Activated naive CD4-positive, alpha-beta T cell treated with anti-CD3 and anti-CD28 coated beads, Interleukin-2, amount 50 U/mL, for 72 hours (primary cell): Measurements from ENCODE around the gene SH3BP2. TPM values are rescaled to one million over a fixed set of nuclear protein-coding genes. Genes with fewer than 3 reads are reported as not detected.

ENCODE experiments used
- ATAC-seq, 2 donors: fragments of 150-1000 bp; cut with Tn5 transposase; 2 replicates each; pipeline ENCODE4 v1.10.0; 2021; ENCODE audit warnings: mild to moderate bottlenecking in 2 of 2, moderate library complexity in 2 of 2
- DNase-seq, 2 donors: peaks; one replicate each; pipeline ENCODE4 v3.0.0; 2021 to 2022; ENCODE audit warnings: low spot score in 2 of 2
- H3K27ac Mint-ChIP-seq, 2 donors: one replicate each; pipeline ENCODE4 v1.8.0; 2022; ENCODE audit warnings: mild to moderate bottlenecking in 2 of 2, mixed read lengths in 2 of 2
- H3K36me3 Mint-ChIP-seq, 2 donors: one replicate each; pipeline ENCODE4 v1.8.0; 2022; ENCODE audit warnings: mixed read lengths in 2 of 2
- H3K9me3 Mint-ChIP-seq, 2 donors: one replicate each; pipeline ENCODE4 v1.8.0; 2022; ENCODE audit warnings: mixed read lengths in 2 of 2
- total RNA-seq, 2 donors: library from RNA; stranded (reverse); gene quantifications; one replicate each; pipeline ENCODE4 v1.2.3, GENCODE V29; 2022

Gene SH3BP2
- total RNA-seq, 2 donors from 2014 or later = 56.6 to 77.6 TPM

- no peak for ATAC-seq
- Mint-ChIP-seq H3K9me3 (no peaks in the 10 kb centered on the region), H3K27ac (no peak overlapping the region), H3K36me3 (peaks cover 8 to 10% of the 10 kb centered on the region in 2 donors)
- DNase-seq = no peak
These were observed 14.7 kb downstream of the SH3BP2 start for GRCh38 chr4:2807571-2807970.

- no peak for ATAC-seq
- peaks cover 12 to 14% of the 10 kb centered on the region in 2 donors for H3K36me3 Mint-ChIP-seq
- H3K9me3 Mint-ChIP-seq = no peaks in the 10 kb centered on the region
- no peak for DNase-seq
- no peak overlapping the region for H3K27ac Mint-ChIP-seq
These were observed 15.1 kb downstream of the SH3BP2 start for GRCh38 chr4:2808001-2808400.

GRCh38 chr4:2809610-2810180, 16.8 kb downstream of the SH3BP2 start:
- Mint-ChIP-seq H3K27ac (no peak overlapping the region), H3K36me3 (peaks cover 19 to 26% of the 10 kb centered on the region in 2 donors), H3K9me3 (no peaks in the 10 kb centered on the region)
- ATAC-seq (no peak), DNase-seq (no peak)

GRCh38 chr4:2810388-2810787, 17.5 kb downstream of the SH3BP2 start:
- H3K27ac Mint-ChIP-seq = no peak overlapping the region
- H3K36me3 Mint-ChIP-seq = peaks cover 19 to 32% of the 10 kb centered on the region in 2 donors
- DNase-seq (no peak), ATAC-seq (no peak)
- H3K9me3 Mint-ChIP-seq = no peaks in the 10 kb centered on the region

- Mint-ChIP-seq H3K9me3 (no peaks in the 10 kb centered on the region), H3K27ac (peak overlapping the region; percentile 94 to 96), H3K36me3 (peaks cover 19 to 46% of the 10 kb centered on the region in 2 donors)
- DNase-seq (peak; percentile 59 to 85), ATAC-seq (peak; percentile 74 to 91)
These were observed 19.1 kb downstream of the SH3BP2 start for GRCh38 chr4:2811830-2812611.

GRCh38 chr4:2812612-2813354, 19.9 kb downstream of the SH3BP2 start:
- H3K36me3 Mint-ChIP-seq = peaks cover 19 to 51% of the 10 kb centered on the region in 2 donors
- peak overlapping the region; percentile 87 to 94 for H3K27ac Mint-ChIP-seq
- DNase-seq = no peak
- no peaks in the 10 kb centered on the region for H3K9me3 Mint-ChIP-seq
- ATAC-seq = peak in 1 of 2 donors; percentile 25

GRCh38 chr4:2813446-2814405, 20.8 kb downstream of the SH3BP2 start:
- peak in 1 of 2 donors; percentile 23 for ATAC-seq
- Mint-ChIP-seq H3K36me3 (peaks cover 19 to 51% of the 10 kb centered on the region in 2 donors), H3K27ac (peak overlapping the region; percentile 87 to 94), H3K9me3 (no peaks in the 10 kb centered on the region)
- no peak for DNase-seq

GRCh38 chr4:2814627-2815270, 21.9 kb downstream of the SH3BP2 start:
- Mint-ChIP-seq H3K9me3 (no peaks in the 10 kb centered on the region), H3K27ac (no peak overlapping the region), H3K36me3 (peaks cover 19 to 58% of the 10 kb centered on the region in 2 donors)
- ATAC-seq (no peak), DNase-seq (no peak)

- H3K36me3 Mint-ChIP-seq = peaks cover 19 to 58% of the 10 kb centered on the region in 2 donors
- no peak for ATAC-seq
- no peaks in the 10 kb centered on the region for H3K9me3 Mint-ChIP-seq
- no peak for DNase-seq
- peak overlapping the region; percentile 7 to 78 for H3K27ac Mint-ChIP-seq
These were observed 23.6 kb downstream of the SH3BP2 start for GRCh38 chr4:2816401-2816954.

- DNase-seq = no peak
- H3K36me3 Mint-ChIP-seq = peaks cover 14 to 54% of the 10 kb centered on the region in 2 donors
- no peak for ATAC-seq
- no peaks in the 10 kb centered on the region for H3K9me3 Mint-ChIP-seq
- peak overlapping the region; percentile 7 to 78 for H3K27ac Mint-ChIP-seq
These were observed 24.3 kb downstream of the SH3BP2 start for GRCh38 chr4:2817137-2817536.

GRCh38 chr4:2817701-2818350, 24.9 kb downstream of the SH3BP2 start:
- peak; percentile 59 to 71 for ATAC-seq
- DNase-seq = no peak
- H3K36me3 Mint-ChIP-seq = peaks cover 9 to 51% of the 10 kb centered on the region in 2 donors
- peak overlapping the region; percentile 7 to 78 for H3K27ac Mint-ChIP-seq
- no peaks in the 10 kb centered on the region for H3K9me3 Mint-ChIP-seq

- peak; percentile 7 to 27 for ATAC-seq
- no peak for DNase-seq
- Mint-ChIP-seq H3K9me3 (no peaks in the 10 kb centered on the region), H3K36me3 (peaks cover 3 to 47% of the 10 kb centered on the region in 2 donors), H3K27ac (peak overlapping the region in 1 of 2 donors; percentile 69)
These were observed 25.6 kb downstream of the SH3BP2 start for GRCh38 chr4:2818351-2818939.

- Mint-ChIP-seq H3K9me3 (no peaks in the 10 kb centered on the region), H3K27ac (peak overlapping the region in 1 of 2 donors; percentile 69)
- DNase-seq = no peak
These were observed 26.6 kb downstream of the SH3BP2 start for GRCh38 chr4:2819244-2820215.

More at GRCh38 chr4:2819244-2820215, 26.6 kb downstream of the SH3BP2 start:
- ATAC-seq = no peak
- peaks cover 0 to 42% of the 10 kb centered on the region in 2 donors for H3K36me3 Mint-ChIP-seq
